ENCODE measurements around the gene PIGU. TPM values are rescaled to one million over a fixed set of nuclear protein-coding genes. Genes with fewer than 3 reads are reported as not detected.

PIGU gene
- total and polyA plus RNA-seq, 2 of the 13 experiments (the other 11 are each of a cell fraction or from before 2014, with no cell fraction given): 45.5 to 231 TPM

GRCh38 chr20:34522969-34523871 is 153.7 kb downstream of the PIGU start (continued):
- TF ChIP-seq ZGPAT (CRISPR knock-in tag; IDR thresholded peaks at IDR 0.05) (no peak; the same call in 1 of the 2 replicates), SAFB2 (CRISPR knock-in tag; IDR thresholded peaks at IDR 0.05; ENCODE audit: borderline replicate concordance, low read depth) (0 out of 2 replicates have a peak, but pooled peaks have one; percentile 48), ZNF572 (CRISPR knock-in tag; IDR thresholded peaks at IDR 0.05) (no peak; the same call in 1 of the 2 replicates), CAMTA2 (CRISPR knock-in tag; IDR thresholded peaks at IDR 0.05; ENCODE audit: borderline replicate concordance) (0 out of 2 replicates have a peak, but pooled peaks have one; percentile 28), DZIP1 (CRISPR knock-in tag; IDR thresholded peaks at IDR 0.05) (no peak), PRDM15 (CRISPR knock-in tag; IDR thresholded peaks at IDR 0.05) (no peak), IKZF5 (CRISPR knock-in tag; IDR thresholded peaks at IDR 0.05) (peak; percentile 68; the same call in 1 of the 2 replicates), SP1 (IDR thresholded peaks at IDR 0.05) (no peak), SP1 (CRISPR knock-in tag; IDR thresholded peaks at IDR 0.05) (no peak), ZBTB10 (CRISPR knock-in tag; IDR thresholded peaks at IDR 0.05; ENCODE audit: borderline replicate concordance) (no peak), CERS6 (CRISPR knock-in tag; IDR thresholded peaks at IDR 0.05) (no peak), ZNF737 (CRISPR knock-in tag; IDR thresholded peaks at IDR 0.05; ENCODE audit: borderline replicate concordance) (no peak), RCOR2 (CRISPR knock-in tag; IDR thresholded peaks at IDR 0.05) (no peak), ZNF292 (CRISPR knock-in tag; IDR thresholded peaks at IDR 0.05; ENCODE audit: borderline replicate concordance, low read depth) (peak; percentile 47; the same call in 1 of the 2 replicates)
